Left ventricle myocardium inferior (tissue), 1 donor: ENCODE measurements around the gene HOXC10. TPM values are rescaled to one million over a fixed set of nuclear protein-coding genes. Genes with fewer than 3 reads are reported as not detected.

Experiments
- DNase-seq: peaks from one replicate; pipeline ENCODE4 v3.0.0-alpha.2; 2020
- H3K27ac ChIP-seq: fragments of 200-600 bp; replicated peaks from 2 replicates; pipeline ENCODE4 v1.8.0; 2021
- H3K27me3 ChIP-seq: fragments of 200-600 bp; 2 replicates; pipeline ENCODE4 v1.8.0; 2021; ENCODE audit warnings: low read depth
- H3K36me3 ChIP-seq: fragments of 200-600 bp; 2 replicates; pipeline ENCODE4 v1.8.0; 2021
- H3K4me1 ChIP-seq: fragments of 200-600 bp; 2 replicates; pipeline ENCODE4 v1.8.0; 2021
- H3K4me3 ChIP-seq: fragments of 200-600 bp; 2 replicates; pipeline ENCODE4 v1.8.0; 2021; ENCODE audit warnings: mild to moderate bottlenecking, moderate library complexity
- H3K9me3 ChIP-seq: fragments of 200-600 bp; replicated peaks from 2 replicates; pipeline ENCODE4 v1.8.0; 2021
- intact Hi-C: fragments of 100-400 bp; cut with micrococcal nuclease; formaldehyde crosslinking; loops from one replicate; pipeline ENCODE4 v1.11.0; 2022
- total RNA-seq: library from RNA; stranded (reverse); fragmentation: NEBNext Ultra II Directional; extraction: Animal tissue kit (Norgen Biotek cat#: 25700); gene quantifications from one replicate; pipeline ENCODE4 v1.2.1, GENCODE V29; 2021
- TF ChIP-seq, protein P1 (sequence below): fragments of 200-600 bp; IDR thresholded peaks from 2 replicates; pipeline ENCODE4 v1.8.0; 2021; ENCODE audit warnings: antibody characterized with exemption, mild to moderate bottlenecking, borderline replicate concordance
- donor health status: DM: no; HTN: yes; CAD: no; lungs with severe emphysema.

Gene HOXC10
- total RNA-seq, 1 donor from 2014 or later: not detected

DNA sequence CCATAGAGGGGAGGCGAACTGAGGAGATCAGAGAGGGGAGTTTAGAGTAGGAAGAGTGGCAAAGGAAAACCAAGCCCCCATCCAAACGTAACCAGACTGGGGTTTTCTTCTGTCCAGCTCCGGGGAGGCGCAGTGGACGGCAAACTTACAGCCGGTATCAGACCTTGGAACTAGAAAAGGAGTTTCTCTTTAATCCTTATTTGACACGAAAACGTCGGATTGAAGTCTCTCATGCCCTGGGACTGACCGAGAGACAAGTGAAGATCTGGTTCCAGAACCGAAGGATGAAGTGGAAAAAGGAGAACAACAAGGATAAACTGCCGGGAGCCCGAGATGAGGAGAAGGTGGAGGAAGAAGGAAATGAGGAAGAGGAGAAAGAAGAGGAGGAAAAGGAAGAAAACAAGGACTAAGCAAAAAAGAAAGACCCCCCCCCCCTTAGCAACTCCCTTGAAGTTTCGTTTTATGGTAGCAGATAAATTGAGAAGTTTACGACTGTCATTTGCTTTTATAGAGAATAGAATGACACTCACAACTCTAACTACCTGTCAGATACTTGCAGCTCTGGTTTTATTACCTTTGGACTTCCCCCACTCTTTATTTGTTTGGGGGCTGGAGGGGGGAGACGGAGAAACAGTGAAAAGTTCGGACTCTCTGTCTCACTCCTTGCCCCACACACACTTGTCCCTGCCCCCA lies 26.2 kb downstream of the HOXC10 start:
- no peak for DNase-seq
- Histone ChIP-seq H3K27me3 (peaks cover 98% of the 10 kb centered on the region), H3K27ac (no peak overlapping the region), H3K9me3 (no peaks in the 10 kb centered on the region), H3K4me3 (no peak overlapping the region), H3K4me1 (peaks cover 22% of the 10 kb centered on the region), H3K36me3 (no peaks in the 10 kb centered on the region)
- TF ChIP-seq, protein P1, sequence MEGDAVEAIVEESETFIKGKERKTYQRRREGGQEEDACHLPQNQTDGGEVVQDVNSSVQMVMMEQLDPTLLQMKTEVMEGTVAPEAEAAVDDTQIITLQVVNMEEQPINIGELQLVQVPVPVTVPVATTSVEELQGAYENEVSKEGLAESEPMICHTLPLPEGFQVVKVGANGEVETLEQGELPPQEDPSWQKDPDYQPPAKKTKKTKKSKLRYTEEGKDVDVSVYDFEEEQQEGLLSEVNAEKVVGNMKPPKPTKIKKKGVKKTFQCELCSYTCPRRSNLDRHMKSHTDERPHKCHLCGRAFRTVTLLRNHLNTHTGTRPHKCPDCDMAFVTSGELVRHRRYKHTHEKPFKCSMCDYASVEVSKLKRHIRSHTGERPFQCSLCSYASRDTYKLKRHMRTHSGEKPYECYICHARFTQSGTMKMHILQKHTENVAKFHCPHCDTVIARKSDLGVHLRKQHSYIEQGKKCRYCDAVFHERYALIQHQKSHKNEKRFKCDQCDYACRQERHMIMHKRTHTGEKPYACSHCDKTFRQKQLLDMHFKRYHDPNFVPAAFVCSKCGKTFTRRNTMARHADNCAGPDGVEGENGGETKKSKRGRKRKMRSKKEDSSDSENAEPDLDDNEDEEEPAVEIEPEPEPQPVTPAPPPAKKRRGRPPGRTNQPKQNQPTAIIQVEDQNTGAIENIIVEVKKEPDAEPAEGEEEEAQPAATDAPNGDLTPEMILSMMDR: no peak
- intact Hi-C loops: no loop called here

DNA sequence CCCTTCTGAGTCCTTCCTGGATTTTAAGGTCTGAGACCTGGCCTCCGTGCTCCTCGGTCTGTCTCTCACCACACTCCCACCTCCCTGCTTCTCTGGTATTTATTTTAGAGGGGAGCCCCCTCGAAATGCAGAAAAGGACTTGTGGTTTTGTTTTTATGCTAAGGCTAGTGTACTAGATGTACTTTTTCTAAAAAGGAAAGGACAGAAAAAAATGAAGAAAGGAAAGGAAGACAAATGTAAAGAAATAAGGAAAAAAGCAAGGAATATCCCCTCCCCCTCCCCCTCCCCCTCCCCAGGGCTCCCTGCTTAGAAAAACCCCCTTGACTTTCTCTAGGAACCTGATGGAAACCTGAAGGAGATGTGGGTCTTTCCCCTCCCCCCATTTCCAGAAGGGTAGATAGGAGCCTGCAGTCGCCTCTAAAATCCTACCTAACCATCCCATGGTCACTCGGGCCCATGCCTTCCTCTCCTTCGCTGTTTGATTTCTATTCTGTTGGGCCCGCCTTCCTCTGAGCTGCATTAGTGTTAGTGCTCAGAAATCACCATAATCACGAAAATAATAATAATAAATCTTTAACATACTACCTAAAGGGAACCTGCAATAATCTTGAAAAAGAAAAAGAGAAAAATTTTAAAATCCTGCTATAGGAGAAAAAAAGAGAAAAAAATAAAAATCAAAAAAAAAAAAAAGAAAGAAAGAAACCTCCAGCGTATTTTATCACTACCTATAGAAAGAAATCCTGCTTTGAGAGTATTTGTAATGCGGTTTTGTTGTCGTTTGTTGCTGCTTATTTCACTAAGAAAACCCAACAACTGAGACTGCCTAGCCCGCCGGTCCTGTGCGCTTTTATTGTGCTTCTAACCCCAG lies 27.0 kb downstream of the HOXC10 start:
- TF ChIP-seq, protein P1: no peak
- H3K27me3 ChIP-seq: peaks cover 98% of the 10 kb centered on the region
- H3K4me3 ChIP-seq: no peak overlapping the region
- H3K9me3 ChIP-seq: no peaks in the 10 kb centered on the region
- DNase-seq: no peak
- H3K27ac ChIP-seq: no peak overlapping the region
- intact Hi-C loops: no loop called here
- no peaks in the 10 kb centered on the region for H3K36me3 ChIP-seq
- H3K4me1 ChIP-seq: peaks cover 19% of the 10 kb centered on the region

DNA sequence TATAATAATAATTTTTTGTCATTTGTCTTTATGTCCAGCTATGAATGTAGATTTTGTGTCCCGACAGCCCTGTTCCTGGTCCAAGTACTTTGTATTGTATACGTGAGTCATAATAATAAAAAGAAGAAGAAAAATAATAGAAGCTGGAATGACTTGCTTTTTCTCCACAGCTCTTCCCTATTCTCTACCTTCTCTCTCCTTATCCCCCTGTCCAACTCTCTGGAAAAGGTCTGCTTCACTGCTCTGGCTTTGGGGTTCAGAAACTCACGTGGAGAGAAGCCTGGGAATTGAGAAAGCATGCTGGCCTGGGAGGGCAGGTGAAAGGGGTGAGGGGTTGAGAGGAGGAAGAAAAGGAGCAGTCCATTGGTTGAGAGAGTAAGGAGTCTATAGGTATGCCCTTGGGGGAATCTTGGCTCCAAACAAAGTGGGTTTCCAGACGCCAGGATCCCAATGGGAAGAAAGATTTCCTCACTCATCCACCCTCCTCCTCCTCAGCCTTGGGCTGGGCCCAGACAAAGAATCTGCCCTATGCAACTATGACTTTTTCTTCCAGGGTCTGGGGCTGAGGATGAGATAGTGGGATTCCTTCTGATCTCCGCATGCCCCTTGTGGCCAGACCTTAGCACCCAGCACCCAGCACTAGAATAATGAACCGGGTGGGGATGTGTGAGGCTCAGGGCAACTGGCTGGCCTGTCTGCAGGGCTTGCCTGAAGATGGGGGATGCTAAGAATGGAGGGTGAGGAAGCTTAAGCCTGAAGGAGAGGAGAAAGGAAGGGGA lies 27.9 kb downstream of the HOXC10 start:
- H3K4me3 ChIP-seq: no peak overlapping the region
- peaks cover 98% of the 10 kb centered on the region for H3K27me3 ChIP-seq
- no peak overlapping the region for H3K27ac ChIP-seq
- no peaks in the 10 kb centered on the region for H3K36me3 ChIP-seq
- intact Hi-C loops: no loop called here
- peaks cover 28% of the 10 kb centered on the region for H3K4me1 ChIP-seq
- H3K9me3 ChIP-seq: no peaks in the 10 kb centered on the region
- no peak for DNase-seq
- TF ChIP-seq, protein P1: no peak

DNA sequence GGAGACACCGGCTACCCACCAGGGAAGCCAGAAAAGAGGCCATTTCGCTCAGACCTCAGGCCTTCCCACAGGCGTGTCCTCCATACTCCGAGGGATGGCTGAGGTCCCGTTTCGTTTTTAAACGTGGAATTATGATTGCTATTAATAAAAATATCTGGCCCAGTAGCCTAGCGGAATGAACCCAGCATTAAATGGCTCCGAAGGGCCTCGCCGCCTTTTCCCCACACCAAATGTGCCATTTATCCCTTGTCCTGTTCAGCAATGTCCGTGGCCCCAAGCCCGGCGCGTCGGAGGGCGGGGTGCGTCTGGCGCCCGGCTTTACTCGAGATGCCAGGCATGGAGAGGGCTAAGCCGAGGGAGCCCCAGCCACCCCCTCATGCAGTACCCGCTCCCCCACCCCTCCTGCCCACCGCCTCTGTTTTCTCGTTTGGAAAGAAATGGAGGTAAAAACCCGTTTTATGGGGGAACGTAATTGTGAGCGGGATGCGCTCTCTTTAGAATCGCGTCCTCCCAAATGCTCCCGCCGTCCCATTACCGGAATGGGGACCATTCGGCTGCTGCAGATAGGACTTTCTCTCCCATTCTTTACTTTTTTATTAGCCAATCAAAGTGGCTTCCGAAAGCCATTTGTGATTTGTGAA lies 29.6 kb downstream of the HOXC10 start:
- Histone ChIP-seq H3K4me3 (no peak overlapping the region), H3K27ac (no peak overlapping the region), H3K27me3 (peaks cover 100% of the 10 kb centered on the region), H3K36me3 (no peaks in the 10 kb centered on the region), H3K4me1 (peaks cover 38% of the 10 kb centered on the region), H3K9me3 (no peaks in the 10 kb centered on the region)
- intact Hi-C loops: no loop called here
- TF ChIP-seq, protein P1: no peak
- DNase-seq: no peak
